ENCODE measurements around the gene FAM3A. TPM values are rescaled to one million over a fixed set of nuclear protein-coding genes. Genes with fewer than 3 reads are reported as not detected.

Gene FAM3A
- total RNA-seq, 4 donors from 2014 or later, result 40.9 to 76.5 (median 55.7) TPM

- DNase-seq (ENCODE audit: low spot score in 2 of 2), result no peak
- WGBS, 2 donors, result 77 to 81% methylated on average over 11 to 12 of the region's 12 CpGs
- TF ChIP-seq EP300 (IDR thresholded peaks at IDR 0.05) (no peak), POLR2A (IDR thresholded peaks at IDR 0.05) (no peak)
- TF ChIP-seq, protein P1, sequence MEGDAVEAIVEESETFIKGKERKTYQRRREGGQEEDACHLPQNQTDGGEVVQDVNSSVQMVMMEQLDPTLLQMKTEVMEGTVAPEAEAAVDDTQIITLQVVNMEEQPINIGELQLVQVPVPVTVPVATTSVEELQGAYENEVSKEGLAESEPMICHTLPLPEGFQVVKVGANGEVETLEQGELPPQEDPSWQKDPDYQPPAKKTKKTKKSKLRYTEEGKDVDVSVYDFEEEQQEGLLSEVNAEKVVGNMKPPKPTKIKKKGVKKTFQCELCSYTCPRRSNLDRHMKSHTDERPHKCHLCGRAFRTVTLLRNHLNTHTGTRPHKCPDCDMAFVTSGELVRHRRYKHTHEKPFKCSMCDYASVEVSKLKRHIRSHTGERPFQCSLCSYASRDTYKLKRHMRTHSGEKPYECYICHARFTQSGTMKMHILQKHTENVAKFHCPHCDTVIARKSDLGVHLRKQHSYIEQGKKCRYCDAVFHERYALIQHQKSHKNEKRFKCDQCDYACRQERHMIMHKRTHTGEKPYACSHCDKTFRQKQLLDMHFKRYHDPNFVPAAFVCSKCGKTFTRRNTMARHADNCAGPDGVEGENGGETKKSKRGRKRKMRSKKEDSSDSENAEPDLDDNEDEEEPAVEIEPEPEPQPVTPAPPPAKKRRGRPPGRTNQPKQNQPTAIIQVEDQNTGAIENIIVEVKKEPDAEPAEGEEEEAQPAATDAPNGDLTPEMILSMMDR (IDR thresholded peaks at IDR 0.05), result no peak
- Histone ChIP-seq H3K4me1 (peaks cover 0 to 7% (median 0%) of the 10 kb centered on the region in 4 donors), H3K27ac (no peak overlapping the region), H3K27me3 (no peaks in the 10 kb centered on the region), H3K4me3 (no peak overlapping the region), H3K9me3 (no peaks in the 10 kb centered on the region), H3K36me3 (peaks cover 0 to 34% (median 0%) of the 10 kb centered on the region in 3 donors)
Measured at GRCh38 chrX:154511761-154512160, 4.3 kb downstream of the FAM3A start.

GRCh38 chrX:154509455-154509854, 6.6 kb downstream of the FAM3A start:
- no peaks in the 10 kb centered on the region for H3K27me3 ChIP-seq
- WGBS, 2 donors, result 85 to 97% methylated on average over 5 of the region's 5 CpGs
- TF ChIP-seq, protein P1 (IDR thresholded peaks at IDR 0.05), result no peak
- TF ChIP-seq EP300 (IDR thresholded peaks at IDR 0.05) (no peak), POLR2A (IDR thresholded peaks at IDR 0.05) (no peak)
- no peaks in the 10 kb centered on the region for H3K9me3 ChIP-seq
- H3K36me3 ChIP-seq, result peaks cover 0 to 52% (median 0%) of the 10 kb centered on the region in 3 donors
- no peak overlapping the region for H3K4me3 ChIP-seq
- H3K27ac ChIP-seq, result no peak overlapping the region
- no peak for DNase-seq (ENCODE audit: low spot score in 2 of 2)
- H3K4me1 ChIP-seq, result no peaks in the 10 kb centered on the region

DNA sequence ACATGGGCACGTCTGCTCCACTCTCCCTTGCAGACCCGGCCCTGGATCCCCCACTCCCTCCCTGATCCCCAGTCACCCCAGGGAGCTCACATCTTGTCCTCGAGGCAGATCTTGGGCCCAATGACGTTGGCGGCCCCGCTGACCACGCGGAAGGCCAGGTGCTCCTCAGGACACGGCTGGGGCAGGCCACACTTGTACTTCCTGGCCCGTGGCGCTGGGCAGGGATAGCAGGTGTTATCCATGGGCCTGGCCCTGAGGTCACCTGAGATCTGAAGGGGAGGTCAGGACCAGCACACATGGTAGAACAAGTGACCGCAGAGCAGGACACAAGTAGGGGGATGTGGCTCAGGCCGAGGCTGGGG, 7.7 kb downstream of the FAM3A start:
- H3K9me3 ChIP-seq, result no peaks in the 10 kb centered on the region
- no peak overlapping the region for H3K27ac ChIP-seq
- DNase-seq (ENCODE audit: low spot score in 2 of 2), result no peak
- H3K4me3 ChIP-seq, result no peak overlapping the region
- TF ChIP-seq EP300 (IDR thresholded peaks at IDR 0.05) (no peak), POLR2A (IDR thresholded peaks at IDR 0.05) (no peak)
- TF ChIP-seq, protein P1 (IDR thresholded peaks at IDR 0.05), result no peak
- no peaks in the 10 kb centered on the region for H3K27me3 ChIP-seq
- H3K36me3 ChIP-seq, result peaks cover 0 to 52% (median 0%) of the 10 kb centered on the region in 3 donors
- 73 to 93% methylated on average over 2 to 6 of the region's 13 CpGs for WGBS, 2 donors
- no peaks in the 10 kb centered on the region for H3K4me1 ChIP-seq

DNA sequence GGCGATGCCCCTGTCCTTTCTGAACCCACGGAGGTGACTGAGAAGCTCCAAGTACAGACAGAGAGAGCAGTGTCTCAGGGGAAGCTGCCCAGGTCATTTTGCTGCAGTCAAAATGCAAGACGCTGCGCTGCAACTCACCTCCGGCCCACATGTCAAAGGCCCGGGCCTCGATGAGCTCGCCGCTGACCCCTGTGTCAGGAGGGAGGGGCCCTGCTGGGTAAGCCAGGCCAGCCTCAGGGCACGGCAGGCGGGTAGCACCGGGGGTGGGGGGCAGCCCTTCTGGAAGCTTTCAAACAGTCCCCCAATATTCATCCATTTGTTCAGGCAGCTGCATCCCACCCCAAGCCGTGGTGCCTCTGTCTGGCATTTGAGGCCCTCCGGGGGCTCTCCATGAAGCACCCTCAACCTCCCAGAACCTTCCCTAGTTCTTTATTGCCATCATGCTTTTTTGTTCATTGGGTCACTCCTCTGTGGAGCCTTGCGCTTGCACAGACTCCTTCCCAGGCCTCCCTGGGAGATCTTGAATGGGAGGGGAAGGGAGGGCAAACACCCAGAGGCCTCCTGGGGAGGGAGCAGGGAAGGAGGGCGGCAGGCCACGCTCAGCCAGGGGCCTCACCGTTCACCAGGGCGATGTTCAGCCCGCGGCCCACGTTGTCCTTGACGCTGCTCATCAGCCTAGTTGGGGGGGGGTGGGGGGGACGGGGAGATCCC, 8.2 kb downstream of the FAM3A start:
- TF ChIP-seq, protein P1 (IDR thresholded peaks at IDR 0.05), result no peak
- TF ChIP-seq EP300 (IDR thresholded peaks at IDR 0.05) (no peak), POLR2A (IDR thresholded peaks at IDR 0.05) (no peak)
- Histone ChIP-seq H3K27me3 (no peaks in the 10 kb centered on the region), H3K36me3 (peaks cover 0 to 52% (median 0%) of the 10 kb centered on the region in 3 donors), H3K27ac (no peak overlapping the region), H3K4me3 (no peak overlapping the region), H3K9me3 (no peaks in the 10 kb centered on the region), H3K4me1 (no peaks in the 10 kb centered on the region)
- DNase-seq (ENCODE audit: low spot score in 2 of 2), result no peak
- 67 to 71% methylated on average over 5 to 18 of the region's 24 CpGs for WGBS, 2 donors

DNA sequence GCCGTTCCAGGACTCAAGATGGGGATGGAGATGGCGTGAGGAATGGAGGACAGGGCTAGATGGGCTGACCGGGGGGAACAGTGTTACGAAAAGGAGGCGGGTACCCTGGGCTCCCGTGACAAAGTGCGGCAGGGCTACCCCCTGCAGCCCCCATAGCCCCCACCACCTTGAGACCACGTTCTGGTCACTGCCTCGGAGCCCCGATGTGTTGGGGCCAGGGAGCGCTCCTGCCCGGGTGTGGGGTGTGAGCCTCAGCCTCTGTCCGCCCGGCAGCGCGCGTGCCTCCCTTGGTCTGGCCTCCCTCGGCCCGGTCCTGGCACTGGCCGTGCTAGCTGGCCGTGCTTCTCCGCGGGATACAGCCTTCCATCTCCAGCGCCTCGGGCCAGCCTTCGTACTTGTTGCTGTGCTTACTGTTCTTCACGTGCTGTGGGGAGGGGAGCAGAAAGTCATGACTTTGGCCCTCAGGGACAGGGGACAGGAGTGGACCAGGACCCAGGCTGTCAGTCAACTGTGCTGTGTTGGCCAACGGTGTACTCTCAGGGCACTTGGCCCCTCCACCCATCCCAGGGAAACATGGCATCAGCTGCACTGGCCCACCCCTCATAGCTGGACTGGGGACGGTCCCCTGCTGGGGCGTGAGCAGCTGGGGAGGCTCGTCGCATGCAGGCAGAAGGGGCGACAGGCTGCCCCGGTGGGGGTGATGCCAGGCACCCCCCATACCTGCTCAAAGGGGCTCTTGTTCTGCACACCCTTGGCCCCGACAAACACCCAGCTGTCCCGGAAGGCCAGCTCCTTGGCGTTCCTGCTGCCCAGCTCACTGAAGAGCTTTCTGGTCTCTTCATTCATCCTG, 9.3 kb downstream of the FAM3A start:
- no peak for DNase-seq (ENCODE audit: low spot score in 2 of 2)
- Histone ChIP-seq H3K4me3 (no peak overlapping the region), H3K27ac (no peak overlapping the region), H3K27me3 (no peaks in the 10 kb centered on the region), H3K36me3 (peaks cover 0 to 52% (median 0%) of the 10 kb centered on the region in 3 donors), H3K4me1 (no peaks in the 10 kb centered on the region), H3K9me3 (no peaks in the 10 kb centered on the region)
- no peak for TF ChIP-seq EP300 (IDR thresholded peaks at IDR 0.05)
- TF ChIP-seq, protein P1 (IDR thresholded peaks at IDR 0.05), result no peak
- no peak for TF ChIP-seq POLR2A (IDR thresholded peaks at IDR 0.05)
- WGBS, 2 donors, result 90 to 91% methylated on average over 17 to 36 of the region's 37 CpGs

All from tibial nerve (tissue), 4 donors.